Neural crest cell (in vitro differentiated cells): ENCODE data around the gene COMP. TPM values are rescaled to one million over a fixed set of nuclear protein-coding genes. Genes with fewer than 3 reads are reported as not detected.

Source experiments
- DNase-seq: peaks from one replicate; pipeline ENCODE4 v3.0.0; 2021; ENCODE audit warnings: low read depth, mixed read lengths, low spot score
- H3K27ac Mint-ChIP-seq: one replicate; pipeline ENCODE4 v1.8.0; 2021; ENCODE audit warnings: mild to moderate bottlenecking, mixed read lengths; ENCODE audit not compliant: unreplicated experiment
- H3K27me3 Mint-ChIP-seq: 2 replicates; pipeline ENCODE4 v1.8.0; 2021; ENCODE audit warnings: low read depth, mild to moderate bottlenecking, mixed read lengths
- H3K36me3 Mint-ChIP-seq: 2 replicates; pipeline ENCODE4 v1.8.0; 2021; ENCODE audit warnings: low read depth, mild to moderate bottlenecking, mixed read lengths
- H3K4me1 Mint-ChIP-seq: 2 replicates; pipeline ENCODE4 v1.8.0; 2021; ENCODE audit warnings: mixed read lengths
- H3K4me3 Mint-ChIP-seq: one replicate; pipeline ENCODE4 v1.8.0; 2021; ENCODE audit warnings: mild to moderate bottlenecking, mixed read lengths
- H3K9me3 Mint-ChIP-seq: 2 replicates; pipeline ENCODE4 v1.8.0; 2021; ENCODE audit warnings: mixed read lengths
- total RNA-seq: library from RNA; stranded (reverse); gene quantifications from 2 replicates; pipeline ENCODE4 v1.2.1, GENCODE V29; 2021
- TF ChIP-seq, protein P1 (sequence below): fragments of 200-600 bp; sonication (generic); conservative IDR thresholded peaks from 2 replicates; pipeline ENCODE4 v1.5.0; 2021; ENCODE audit warnings: antibody characterized with exemption, mild to moderate bottlenecking

The COMP gene
- total RNA-seq, 1 donor from 2014 or later, result not detected

DNA sequence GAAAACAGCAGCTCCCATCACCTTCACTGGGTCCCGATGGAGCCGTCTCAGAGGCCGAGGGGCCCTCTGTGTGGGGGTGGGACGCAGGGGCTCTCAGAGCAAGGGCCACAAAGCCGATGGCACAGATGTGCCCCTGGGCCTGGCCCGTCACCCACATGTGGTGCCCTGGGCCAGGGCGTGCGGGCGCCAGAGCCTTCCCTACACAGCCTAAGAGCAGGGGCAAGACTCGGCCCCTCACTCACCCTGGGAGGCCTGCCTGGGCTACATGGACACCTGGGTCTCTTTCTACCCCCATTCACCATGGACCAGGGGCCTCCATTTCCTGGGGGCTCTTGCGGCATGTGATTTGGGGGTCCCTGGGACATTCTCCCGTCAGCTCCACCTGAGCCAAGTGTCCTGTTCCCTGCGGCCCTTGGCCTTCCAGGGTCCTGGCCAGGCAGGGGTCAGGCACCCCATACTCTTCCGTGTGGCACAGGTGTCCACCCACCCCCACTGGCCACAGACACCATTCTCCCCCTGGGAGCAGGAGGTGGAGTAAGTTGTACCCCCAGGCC, 10.0 kb downstream of the COMP start:
- Mint-ChIP-seq H3K27ac (no peak overlapping the region), H3K27me3 (peaks cover 65% of the 10 kb centered on the region), H3K4me3 (no peak overlapping the region), H3K36me3 (no peaks in the 10 kb centered on the region), H3K4me1 (peaks cover 8% of the 10 kb centered on the region), H3K9me3 (no peaks in the 10 kb centered on the region)
- DNase-seq, result no peak
- TF ChIP-seq, protein P1, sequence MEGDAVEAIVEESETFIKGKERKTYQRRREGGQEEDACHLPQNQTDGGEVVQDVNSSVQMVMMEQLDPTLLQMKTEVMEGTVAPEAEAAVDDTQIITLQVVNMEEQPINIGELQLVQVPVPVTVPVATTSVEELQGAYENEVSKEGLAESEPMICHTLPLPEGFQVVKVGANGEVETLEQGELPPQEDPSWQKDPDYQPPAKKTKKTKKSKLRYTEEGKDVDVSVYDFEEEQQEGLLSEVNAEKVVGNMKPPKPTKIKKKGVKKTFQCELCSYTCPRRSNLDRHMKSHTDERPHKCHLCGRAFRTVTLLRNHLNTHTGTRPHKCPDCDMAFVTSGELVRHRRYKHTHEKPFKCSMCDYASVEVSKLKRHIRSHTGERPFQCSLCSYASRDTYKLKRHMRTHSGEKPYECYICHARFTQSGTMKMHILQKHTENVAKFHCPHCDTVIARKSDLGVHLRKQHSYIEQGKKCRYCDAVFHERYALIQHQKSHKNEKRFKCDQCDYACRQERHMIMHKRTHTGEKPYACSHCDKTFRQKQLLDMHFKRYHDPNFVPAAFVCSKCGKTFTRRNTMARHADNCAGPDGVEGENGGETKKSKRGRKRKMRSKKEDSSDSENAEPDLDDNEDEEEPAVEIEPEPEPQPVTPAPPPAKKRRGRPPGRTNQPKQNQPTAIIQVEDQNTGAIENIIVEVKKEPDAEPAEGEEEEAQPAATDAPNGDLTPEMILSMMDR, result no peak

DNA sequence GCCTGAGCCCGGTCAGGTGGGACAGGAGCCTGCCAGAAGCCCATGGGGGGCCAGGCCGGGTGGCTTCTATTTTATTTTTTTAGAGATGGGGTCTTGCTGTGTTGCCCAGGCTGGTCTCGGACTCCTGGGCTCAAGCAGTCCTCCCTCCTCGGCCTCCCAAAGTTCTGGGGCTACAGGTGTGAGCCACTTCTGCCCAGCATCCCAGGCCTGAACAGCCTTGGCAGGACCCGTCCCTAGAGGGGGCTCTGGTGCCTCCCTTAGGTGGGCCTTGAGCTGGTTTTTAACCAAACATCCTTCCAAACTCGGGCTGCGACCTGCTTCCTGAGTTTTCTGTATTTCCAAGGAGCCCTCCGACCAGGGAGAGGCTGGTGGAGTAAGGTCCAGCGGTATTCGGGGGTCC, 10.5 kb downstream of the COMP start:
- H3K27ac Mint-ChIP-seq, result no peak overlapping the region
- peaks cover 3% of the 10 kb centered on the region for H3K4me1 Mint-ChIP-seq
- DNase-seq, result no peak
- TF ChIP-seq, protein P1, result no peak
- no peaks in the 10 kb centered on the region for H3K36me3 Mint-ChIP-seq
- H3K4me3 Mint-ChIP-seq, result no peak overlapping the region
- H3K27me3 Mint-ChIP-seq, result peaks cover 62% of the 10 kb centered on the region
- H3K9me3 Mint-ChIP-seq, result no peaks in the 10 kb centered on the region

DNA sequence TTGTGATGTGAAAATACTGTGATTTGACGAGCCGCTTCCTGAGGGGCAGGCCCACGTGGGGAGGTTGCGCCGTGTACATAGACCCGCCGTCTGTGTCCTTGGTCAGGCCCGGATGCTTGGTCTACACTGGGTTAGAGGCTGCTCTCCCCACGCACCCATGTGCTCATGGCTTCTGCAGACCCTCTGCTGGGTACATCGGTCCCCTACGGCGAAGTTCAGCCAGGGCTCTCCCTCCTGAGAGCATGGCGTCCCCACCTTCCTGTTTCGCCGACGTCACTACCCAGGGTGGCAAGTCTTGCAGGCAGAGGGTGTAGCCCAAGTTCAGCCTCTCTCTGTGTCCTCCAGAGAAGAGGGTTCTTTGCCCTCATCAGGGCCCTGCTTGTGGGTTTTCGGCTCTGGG, 11.0 kb downstream of the COMP start:
- TF ChIP-seq, protein P1, result no peak
- H3K27ac Mint-ChIP-seq, result no peak overlapping the region

DNA sequence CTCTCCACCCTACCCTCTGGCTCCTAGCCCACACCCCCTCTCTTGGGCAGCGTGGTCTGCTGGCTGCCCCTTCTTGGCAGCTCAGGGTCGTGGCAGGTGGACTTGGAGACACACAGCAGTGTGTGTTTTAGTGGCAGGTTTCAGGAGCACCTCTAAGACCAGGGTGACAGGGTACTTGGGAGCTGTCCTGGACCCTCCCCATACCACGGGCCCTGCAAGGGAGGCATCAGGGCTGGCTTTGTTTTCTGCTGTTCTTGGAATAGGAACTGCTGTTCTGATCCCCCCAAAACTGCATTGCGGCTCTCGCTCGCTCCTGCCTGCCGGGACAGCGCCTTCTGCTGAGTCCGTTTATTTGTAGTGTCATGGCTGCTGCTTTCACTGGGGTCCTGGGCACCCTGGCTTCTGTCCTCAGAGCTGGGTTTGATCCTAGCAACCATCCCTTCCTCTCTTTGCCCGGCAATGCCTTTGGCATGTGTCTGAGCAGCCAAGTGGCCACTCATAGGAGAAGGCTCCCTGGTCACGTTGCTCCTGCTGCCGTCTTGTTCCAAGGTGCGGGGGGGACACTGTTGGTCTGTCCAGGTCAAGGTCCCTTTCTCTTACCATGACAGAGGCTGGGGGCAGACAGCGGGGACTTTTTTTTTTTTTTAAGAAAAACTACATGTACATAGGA, 12.1 kb downstream of the COMP start:
- no peak for DNase-seq
- TF ChIP-seq, protein P1, result no peak
- Mint-ChIP-seq H3K9me3 (no peaks in the 10 kb centered on the region), H3K4me1 (no peaks in the 10 kb centered on the region), H3K27me3 (peaks cover 45% of the 10 kb centered on the region), H3K36me3 (no peaks in the 10 kb centered on the region), H3K4me3 (no peak overlapping the region), H3K27ac (no peak overlapping the region)

More for the DNA sequence above, 11.0 kb downstream of the COMP start:
- peaks cover 57% of the 10 kb centered on the region for H3K27me3 Mint-ChIP-seq
- no peak overlapping the region for H3K4me3 Mint-ChIP-seq
- H3K9me3 Mint-ChIP-seq, result no peaks in the 10 kb centered on the region
- DNase-seq, result no peak
- H3K4me1 Mint-ChIP-seq, result no peaks in the 10 kb centered on the region
- no peaks in the 10 kb centered on the region for H3K36me3 Mint-ChIP-seq

DNA sequence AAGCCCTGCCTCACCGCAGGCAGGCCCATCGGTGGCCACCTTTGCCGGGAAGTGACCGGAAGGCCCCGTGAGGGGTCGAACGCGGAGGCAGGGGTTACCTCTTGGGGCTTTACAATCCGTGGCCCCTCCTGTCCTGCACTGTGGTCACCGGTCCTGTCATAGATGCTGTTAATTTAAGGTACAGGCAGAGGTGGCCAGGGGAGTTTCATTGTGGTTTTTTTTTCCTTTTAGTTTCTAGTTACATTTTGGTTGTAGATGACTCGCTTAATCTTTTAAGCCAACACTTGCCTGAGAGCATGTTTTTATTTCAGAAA, 13.1 kb downstream of the COMP start:
- Mint-ChIP-seq H3K27me3 (peaks cover 45% of the 10 kb centered on the region), H3K9me3 (no peaks in the 10 kb centered on the region)

More for the DNA sequence above, 13.1 kb downstream of the COMP start:
- Mint-ChIP-seq H3K4me3 (no peak overlapping the region), H3K36me3 (no peaks in the 10 kb centered on the region), H3K27ac (no peak overlapping the region), H3K4me1 (no peaks in the 10 kb centered on the region)
- TF ChIP-seq, protein P1, result no peak
- DNase-seq, result no peak
